IMR-90 (cell line): Measurements from ENCODE around the gene IL1F10. TPM values are rescaled to one million over a fixed set of nuclear protein-coding genes. Genes with fewer than 3 reads are reported as not detected.

Experiments used
- ATAC-seq: fragments of 200-7000 bp; cut with Tn5 transposase; 2 replicates; pipeline ENCODE4 v1.9.1; 2020; ENCODE audit warnings: low read depth, mild to moderate bottlenecking, moderate library complexity
- BruUV-seq: library from RNA; stranded (reverse); fragments of 400-500 nt; replicated peaks from 2 replicates; lab custom pipeline; 2021; lab: Mats Ljungman, UMichigan
- CTCF ChIA-PET: fragments of 300-600 bp; formaldehyde crosslinking; extraction: SDS; loops from one replicate; lab custom pipeline; 2021; ENCODE audit warnings: antibody characterized with exemption; lab: Yijun Ruan, JAX
- POLR2A ChIA-PET: fragments of 300-600 bp; sonication (Branson Sonifier 250); formaldehyde crosslinking; loops from one replicate; lab custom pipeline; 2022; ENCODE audit warnings: antibody characterized with exemption; ENCODE audit not compliant: unreplicated experiment; lab: Charles Lee
- DNase-seq: peaks from one replicate; pipeline ENCODE4 v3.0.0; 2013
- H2AFZ ChIP-seq: replicated peaks from 2 replicates; pipeline ENCODE3; 2013; ENCODE audit warnings: low read length, mild to moderate bottlenecking; ENCODE audit not compliant: poor library complexity
- H2AK5ac ChIP-seq: 2 replicates; pipeline ENCODE4 v1.6.1; 2013; ENCODE audit warnings: low read depth, low read length, inconsistent platforms
- H2AK9ac ChIP-seq: replicated peaks from 2 replicates; pipeline ENCODE3; 2013; ENCODE audit warnings: mild to moderate bottlenecking, low read depth, low read length, moderate library complexity; ENCODE audit not compliant: poor library complexity
- H2BK120ac ChIP-seq: 2 replicates; pipeline ENCODE4 v1.6.1; 2013; ENCODE audit warnings: low read depth, low read length, inconsistent platforms
- H2BK15ac ChIP-seq: 3 replicates; pipeline ENCODE4 v1.6.1; 2013; ENCODE audit warnings: low read depth, low read length, inconsistent platforms
- H2BK20ac ChIP-seq: 2 replicates; pipeline ENCODE4 v1.6.1; 2013; ENCODE audit warnings: low read depth, mild to moderate bottlenecking, inconsistent platforms, low read length, moderate library complexity
- H2BK5ac ChIP-seq: 2 replicates; pipeline ENCODE4 v1.6.1; 2013; ENCODE audit warnings: mild to moderate bottlenecking, low read depth, low read length, inconsistent platforms; ENCODE audit not compliant: poor library complexity, severe bottlenecking
- H3K14ac ChIP-seq: replicated peaks from 2 replicates; pipeline ENCODE4 v1.6.1; 2013; ENCODE audit warnings: low read depth, low read length, inconsistent platforms
- H3K18ac ChIP-seq: 2 replicates; pipeline ENCODE4 v1.6.1; 2013; ENCODE audit warnings: low read depth, low read length, control low read depth
- H3K23ac ChIP-seq: 2 replicates; pipeline ENCODE4 v1.6.1; 2013; ENCODE audit warnings: low read depth, low read length, inconsistent platforms
- H3K27ac ChIP-seq: 2 replicates; pipeline ENCODE4 v1.5.1; 2013; ENCODE audit warnings: mild to moderate bottlenecking, control low read depth, low read length; ENCODE audit not compliant: insufficient read depth
- H3K27me3 ChIP-seq: 2 replicates; pipeline ENCODE4 v1.6.1; 2013; ENCODE audit warnings: low read length; ENCODE audit not compliant: control insufficient read depth, insufficient read depth
- H3K36me3 ChIP-seq: 2 replicates; pipeline ENCODE4 v1.6.1; 2013; ENCODE audit warnings: low read length, mixed read lengths; ENCODE audit not compliant: control insufficient read depth, insufficient read depth
- H3K4ac ChIP-seq: 2 replicates; pipeline ENCODE4 v1.6.1; 2013; ENCODE audit warnings: low read depth, low read length, inconsistent platforms
- H3K4me1 ChIP-seq: 2 replicates; pipeline ENCODE4 v1.6.1; 2013; ENCODE audit warnings: low read length, mixed read lengths; ENCODE audit not compliant: control insufficient read depth, insufficient read depth
- H3K4me2 ChIP-seq: 2 replicates; pipeline ENCODE4 v1.6.1; 2013; ENCODE audit warnings: low read depth, mild to moderate bottlenecking, control low read depth, low read length, moderate library complexity
- H3K4me3 ChIP-seq: 2 replicates; pipeline ENCODE4 v1.5.1; 2013; ENCODE audit warnings: low read depth, mild to moderate bottlenecking, control low read depth, low read length, moderate library complexity; ENCODE audit not compliant: insufficient read depth
- H3K56ac ChIP-seq: 2 replicates; pipeline ENCODE4 v1.6.1; 2013; ENCODE audit warnings: low read length, inconsistent platforms; ENCODE audit not compliant: insufficient read depth; ENCODE audit errors: extremely low read depth
- H3K79me1 ChIP-seq, 2 experiments: 2 replicates each; pipeline ENCODE4 v1.6.1; 2013; ENCODE audit warnings: low read length in 2 of 2, inconsistent platforms in 1 of 2, low read depth in 1 of 2
- H3K9ac ChIP-seq: 2 replicates; pipeline ENCODE4 v1.6.1; 2013; ENCODE audit warnings: low read depth, low read length, control low read depth
- H3K9me1 ChIP-seq: 2 replicates; pipeline ENCODE4 v1.6.1; 2013; ENCODE audit warnings: low read length, inconsistent platforms; ENCODE audit not compliant: insufficient read depth
- H3K9me3 ChIP-seq: 2 replicates; pipeline ENCODE4 v1.6.1; 2013; ENCODE audit warnings: low read length; ENCODE audit not compliant: control insufficient read depth, insufficient read depth
- H4K20me1 ChIP-seq: 2 replicates; pipeline ENCODE4 v1.6.1; 2013; ENCODE audit warnings: low read length, inconsistent platforms; ENCODE audit not compliant: insufficient read depth
- H4K5ac ChIP-seq: 2 replicates; pipeline ENCODE4 v1.6.1; 2013; ENCODE audit warnings: mild to moderate bottlenecking, low read depth, low read length, control low read depth
- H4K8ac ChIP-seq, 2 experiments: 2 replicates each; pipeline ENCODE4 v1.6.1; 2013; ENCODE audit warnings: low read depth in 2 of 2, low read length in 2 of 2, control low read depth in 1 of 2, inconsistent platforms in 1 of 2
- H4K91ac ChIP-seq: 2 replicates; pipeline ENCODE4 v1.6.1; 2013; ENCODE audit warnings: low read depth, low read length, inconsistent platforms; ENCODE audit not compliant: insufficient read depth
- BHLHE40 ChIP-seq: fragments of 150-350 bp; IDR thresholded peaks from 2 replicates; pipeline ENCODE4 v1.6.1; 2016; ENCODE audit warnings: mild to moderate bottlenecking, low read depth, low read length
- CEBPB ChIP-seq: IDR thresholded peaks from 2 replicates; pipeline ENCODE4 v1.6.1; 2012; ENCODE audit warnings: low read depth, low read length, improper control_type of control experiment
- CHD1 ChIP-seq: IDR thresholded peaks from 2 replicates; pipeline ENCODE4 v1.6.1; 2012; ENCODE audit warnings: low read depth, low read length, improper control_type of control experiment
- CTCF ChIP-seq: conservative IDR thresholded peaks from 2 replicates; pipeline ENCODE4 v1.5.1; 2012; ENCODE audit warnings: mild to moderate bottlenecking, low read depth, low read length, improper control_type of control experiment
- ELK1 ChIP-seq: fragments of 150-350 bp; IDR thresholded peaks from 2 replicates; pipeline ENCODE4 v1.6.1; 2016; ENCODE audit warnings: low read depth, mild to moderate bottlenecking, low read length, moderate library complexity, borderline replicate concordance
- MAFK ChIP-seq: IDR thresholded peaks from 2 replicates; pipeline ENCODE4 v1.6.1; 2012; ENCODE audit warnings: low read depth, low read length, improper control_type of control experiment
- MXI1 ChIP-seq: IDR thresholded peaks from 2 replicates; pipeline ENCODE4 v1.6.1; 2012; ENCODE audit warnings: low read depth, mild to moderate bottlenecking, low read length, moderate library complexity, borderline replicate concordance
- NFE2L2 ChIP-seq: fragments of 150-350 bp; IDR thresholded peaks from 2 replicates; pipeline ENCODE4 v1.6.1; 2016; ENCODE audit warnings: low read depth, mild to moderate bottlenecking, low read length
- POLR2A ChIP-seq: IDR thresholded peaks from 2 replicates; pipeline ENCODE4 v1.6.1; 2012; ENCODE audit warnings: mild to moderate bottlenecking, low read depth, low read length
- RAD21 ChIP-seq: IDR thresholded peaks from 2 replicates; pipeline ENCODE4 v1.6.1; 2012; ENCODE audit warnings: low read length, improper control_type of control experiment
- RCOR1 ChIP-seq: IDR thresholded peaks from 2 replicates; pipeline ENCODE4 v1.6.1; 2012; ENCODE audit warnings: mild to moderate bottlenecking, low read length, improper control_type of control experiment; ENCODE audit not compliant: insufficient replicate concordance
- RFX5 ChIP-seq: IDR thresholded peaks from 2 replicates; pipeline ENCODE4 v1.8.0; 2012; ENCODE audit warnings: low read depth, mild to moderate bottlenecking, low read length, moderate library complexity
- SMC3 ChIP-seq: fragments of 150-350 bp; IDR thresholded peaks from 2 replicates; pipeline ENCODE4 v1.6.1; 2016; ENCODE audit warnings: low read depth, mild to moderate bottlenecking, antibody characterized with exemption, low read length, moderate library complexity
- USF2 ChIP-seq: fragments of 150-350 bp; IDR thresholded peaks from 2 replicates; pipeline ENCODE4 v1.6.1; 2017; ENCODE audit warnings: mild to moderate bottlenecking, antibody characterized with exemption, low read length, low read depth
- WGBS, 2 experiments: methylation state at CpG; one replicate each; pipeline versions ENCODE4 v1.1.5 to v1.1.7; 2013; ENCODE audit warnings: missing lambda C conversion rate in 2 of 2; ENCODE audit not compliant: insufficient read length in 1 of 2; ENCODE audit errors: extremely low coverage in 2 of 2; 5-methylcytosine and 5-hydroxymethylcytosine counted together
- dilution Hi-C: fragments of 300-500 bp; cut with HindIII; formaldehyde crosslinking; loops from one replicate; pipeline ENCODE4 v1.14.3; 2018; ENCODE audit warnings: low sequenced_read_pairs; ENCODE audit not compliant: unreplicated experiment
- in situ Hi-C: fragments of 300-500 bp; cut with MboI; formaldehyde crosslinking; loops from 3 replicates; pipeline ENCODE4 v1.14.3; 2019; ENCODE audit warnings: low sequenced_read_pairs, inconsistent platforms, mixed read lengths
- intact Hi-C: fragments of 100-400 bp; cut with micrococcal nuclease; formaldehyde crosslinking; loops from 2 replicates; pipeline ENCODE4 v1.10.0; 2022
- polyA plus RNA-seq, 3 experiments: library from polyadenylated mRNA; depleted of rRNA; stranded (reverse); fragments of >200 nt; gene quantifications; 2 replicates each; pipeline ENCODE4 v1.2.3, GENCODE V29; 2012; ENCODE audit warnings: low replicate concordance in 1 of 3
- total RNA-seq: library from RNA; depleted of rRNA; stranded (reverse); fragments of >200 nt; gene quantifications from 2 replicates; pipeline ENCODE4 v1.2.3, GENCODE V29; 2012

IL1F10 gene
- total and polyA plus RNA-seq, 2 of the 4 experiments (the other 2 are of a cell fraction), result not detected

- Histone ChIP-seq H3K27ac (no peak overlapping the region), H4K5ac (no peak overlapping the region), H4K20me1 (no peaks in the 10 kb centered on the region), H2AK9ac (no peak overlapping the region), H2AFZ (no peak overlapping the region), H4K91ac (no peak overlapping the region), H3K4me3 (no peak overlapping the region), H2AK5ac (no peak overlapping the region), H4K8ac (no peak overlapping the region), H2BK20ac (no peak overlapping the region), H3K4ac (no peak overlapping the region), H3K36me3 (no peaks in the 10 kb centered on the region), H3K79me1 (no peaks in the 10 kb centered on the region), H3K23ac (no peak overlapping the region), H3K9ac (no peak overlapping the region), H2BK120ac (no peak overlapping the region), H3K4me2 (no peak overlapping the region), H3K14ac (no peak overlapping the region), H3K4me1 (no peaks in the 10 kb centered on the region), H3K9me1 (no peaks in the 10 kb centered on the region), H3K56ac (no peak overlapping the region), H3K18ac (no peak overlapping the region), H2BK15ac (no peak overlapping the region), H3K9me3 (no peaks in the 10 kb centered on the region), H3K27me3 (peaks cover 10% of the 10 kb centered on the region; the same call in 1 of the 2 replicates), H2BK5ac (no peak overlapping the region)
- in situ Hi-C loops, result no loop called here
- dilution Hi-C loops, result no loop called here
- ATAC-seq (no peak), DNase-seq (no peak)
- no TSS peak for BruUV-seq
- TF ChIP-seq RFX5, result no peak
- TF ChIP-seq CEBPB, result no peak
- no peak for TF ChIP-seq CTCF
- TF ChIP-seq MAFK, result no peak
- TF ChIP-seq USF2, result no peak
- TF ChIP-seq CHD1, result no peak
- TF ChIP-seq NFE2L2, result no peak
- TF ChIP-seq POLR2A, result no peak
- TF ChIP-seq MXI1, result no peak
- no peak for TF ChIP-seq BHLHE40
- no peak for TF ChIP-seq SMC3
- no peak for TF ChIP-seq RCOR1
- TF ChIP-seq ELK1, result no peak
- no peak for TF ChIP-seq RAD21
- ChIA-PET CTCF (no interaction called here), POLR2A (no interaction called here)
- WGBS, 2 experiments, result no CpG with 5 or more reads among the region's 8 CpGs
- intact Hi-C loops, result no loop called here
Measured at GRCh38 chr2:113112441-113112840, 44.7 kb downstream of the IL1F10 start.
